Measurements from ENCODE around the gene TRIM40. TPM values are rescaled to one million over a fixed set of nuclear protein-coding genes. Genes with fewer than 3 reads are reported as not detected.

TRIM40 gene
- not detected for total RNA-seq

- no peak for DNase-seq
These were observed at the start of gene TRIM40 for GRCh38 chr6:30135757-30136156. TRIM40 (plus strand) TSS chr6:30136140; CDS start chr6:30137037, 897 bp downstream.

GRCh38 chr6:30087876-30088275, 48.1 kb upstream of the TRIM40 start:
- no peak for DNase-seq

- DNase-seq: no peak
These were observed 44.2 kb upstream of the TRIM40 start for GRCh38 chr6:30091577-30092381.

GRCh38 chr6:30092852-30093543, 42.9 kb upstream of the TRIM40 start:
- no peak for DNase-seq

GRCh38 chr6:30093951-30094661, 41.8 kb upstream of the TRIM40 start:
- DNase-seq: no peak

- DNase-seq: no peak
These were observed 39.1 kb upstream of the TRIM40 start for GRCh38 chr6:30096829-30097228.

GRCh38 chr6:30097902-30098768, 37.8 kb upstream of the TRIM40 start:
- DNase-seq: no peak

GRCh38 chr6:30100154-30100553, 35.8 kb upstream of the TRIM40 start:
- no peak for DNase-seq

- no peak for DNase-seq
These were observed 35.1 kb upstream of the TRIM40 start for GRCh38 chr6:30100585-30101443.

GRCh38 chr6:30101444-30102413, 34.2 kb upstream of the TRIM40 start:
- peak; percentile 66 for DNase-seq

GRCh38 chr6:30102414-30102969, 33.4 kb upstream of the TRIM40 start:
- DNase-seq: no peak

GRCh38 chr6:30102970-30103871, 32.7 kb upstream of the TRIM40 start:
- DNase-seq: peak; percentile 66

GRCh38 chr6:30103872-30104179, 32.1 kb upstream of the TRIM40 start:
- DNase-seq: no peak

GRCh38 chr6:30104661-30105060, 31.3 kb upstream of the TRIM40 start:
- no peak for DNase-seq

- no peak for DNase-seq
These were observed 24.6 kb upstream of the TRIM40 start for GRCh38 chr6:30111266-30111856.

GRCh38 chr6:30112402-30112994, 23.4 kb upstream of the TRIM40 start:
- no peak for DNase-seq

- no peak for DNase-seq
These were observed 22.8 kb upstream of the TRIM40 start, which contains the start of gene TRIM31 for GRCh38 chr6:30113003-30113759. TRIM31 (minus strand) TSS chr6:30113090; CDS start chr6:30112805, 285 bp downstream.
